Measurements from ENCODE around the gene RANBP3. TPM values are rescaled to one million over a fixed set of nuclear protein-coding genes. Genes with fewer than 3 reads are reported as not detected.

RANBP3 gene
- total and polyA plus RNA-seq, 2 of the 8 experiments (the other 6 are each of a cell fraction or from before 2014, with no cell fraction given) = 95.4 to 122 TPM

DNA sequence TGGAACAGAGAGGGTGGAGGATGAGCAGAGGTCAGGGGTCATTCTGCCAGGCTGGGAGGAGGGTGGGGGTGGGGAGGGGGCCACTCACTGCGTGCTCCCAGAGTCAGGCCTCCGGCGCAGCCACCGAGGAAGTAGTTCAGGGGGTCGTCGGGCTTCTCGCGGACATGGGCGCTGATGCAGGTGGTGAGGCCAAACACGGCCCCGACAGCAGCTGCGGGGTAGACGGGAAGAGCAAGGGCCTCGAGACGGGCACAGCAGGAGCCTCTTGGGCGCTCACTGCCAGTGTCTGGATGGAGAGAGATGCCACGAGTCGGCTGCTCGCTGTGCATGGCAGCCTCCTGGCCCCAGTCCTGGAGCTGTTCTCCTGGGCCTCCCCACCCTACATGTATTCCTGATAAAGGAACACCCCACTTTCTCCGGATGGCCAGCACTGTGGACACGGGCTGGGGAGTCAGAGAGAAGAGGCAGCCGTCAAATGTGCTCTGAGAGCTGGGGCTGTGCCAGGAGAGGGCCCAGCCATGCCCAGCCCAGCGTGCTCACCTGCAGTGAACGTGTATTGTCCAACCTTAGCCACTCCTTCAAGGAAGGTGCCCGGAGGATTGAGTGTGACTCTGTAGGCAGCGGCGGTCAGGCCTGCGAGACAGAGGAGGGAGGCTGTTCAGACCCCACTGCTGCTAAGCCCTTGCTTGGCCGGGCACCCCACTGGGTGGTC, 81.4 kb downstream of the RANBP3 start:
- Histone ChIP-seq H3K14ac (ENCODE audit: insufficient read length) (no peak overlapping the region), H3K79me2 (ENCODE audit: control insufficient read depth in 1 of 2, insufficient read depth in 2 of 2, low read length in 2 of 2) (peaks cover 0 to 22% of the 10 kb centered on the region in 2 experiments; a peak in 2 of 4 replicates), H2BK15ac (ENCODE audit: low read length) (no peak overlapping the region), H2BK20ac (ENCODE audit: low read length) (no peak overlapping the region), H3K4me3 (ENCODE audit: extremely low read depth in 1 of 4, insufficient read depth in 2 of 4, low read depth in 3 of 4, low read length in 4 of 4) (no peak overlapping the region), H2BK12ac (ENCODE audit: low read depth, low read length) (no peak overlapping the region), H3K56ac (replicated peaks; ENCODE audit: insufficient read length, low read depth, low read length) (no peak overlapping the region), H3K4me1 (replicated peaks in 1 of 4; ENCODE audit: control insufficient read depth in 3 of 4, insufficient read depth in 4 of 4, low read length in 3 of 4) (peaks cover 0 to 8% (median 4%) of the 10 kb centered on the region in 4 experiments; a peak in 5 of 7 replicates), H4K91ac (replicated peaks; ENCODE audit: insufficient read length, low read length) (no peak overlapping the region), H3K23me2 (ENCODE audit: low read depth, low read length) (no peaks in the 10 kb centered on the region), H3K9ac (replicated peaks in 1 of 4; ENCODE audit: extremely low read depth in 1 of 4, low read depth in 3 of 4, low read length in 3 of 4) (no peak overlapping the region), H3K36me3 (ENCODE audit: control insufficient read depth in 2 of 4, insufficient read depth in 4 of 4, low read length in 3 of 4) (peaks cover 0 to 16% (median 8%) of the 10 kb centered on the region in 4 experiments; a peak in 5 of 8 replicates), H3K23ac (ENCODE audit: insufficient read length) (no peak overlapping the region), H4K5ac (ENCODE audit: insufficient read length, low read depth, low read length) (no peak overlapping the region), H2BK5ac (ENCODE audit: low read depth, low read length) (no peak overlapping the region), H4K8ac (ENCODE audit: extremely low read depth, insufficient read depth, low read length) (no peak overlapping the region; the same call in 1 of the 2 replicates), H3K4ac (replicated peaks; ENCODE audit: insufficient read length, low read depth, low read length) (no peak overlapping the region), H2AK5ac (ENCODE audit: low read depth, low read length) (no peak overlapping the region), H3K4me2 (ENCODE audit: insufficient read depth in 1 of 2, low read depth in 2 of 2, low read length in 2 of 2) (no peak overlapping the region), H2BK120ac (replicated peaks; ENCODE audit: low read depth, low read length) (no peak overlapping the region), H3K79me1 (ENCODE audit: low read depth, low read length) (peaks cover 2% of the 10 kb centered on the region; the same call in 1 of the 2 replicates), H3K18ac (ENCODE audit: extremely low read depth, low read length) (no peak overlapping the region), H2AFZ (ENCODE audit: low read length) (no peak overlapping the region), H4K20me1 (replicated peaks in 1 of 2; ENCODE audit: control insufficient read depth in 1 of 2, insufficient read depth in 2 of 2, low read length in 2 of 2) (peaks cover 8 to 23% of the 10 kb centered on the region in 2 experiments), H3K9me3 (ENCODE audit: insufficient read depth in 2 of 2, low read depth in 1 of 2, low read length in 1 of 2) (no peaks in the 10 kb centered on the region), H3K27me3 (replicated peaks in 1 of 4; ENCODE audit: control insufficient read depth in 3 of 4, extremely low read depth in 1 of 4, insufficient read depth in 3 of 4, low read length in 3 of 4) (peaks cover 0 to 1% (median 0%) of the 10 kb centered on the region in 4 experiments; a peak in 2 of 7 replicates), H3K27ac (ENCODE audit: low read depth, low read length) (no peak overlapping the region; the same call in 1 of the 2 replicates)
- FAIRE-seq (no peak), DNase-seq (ENCODE audit: low read depth in 1 of 2, low spot score in 2 of 2) (no peak)
- no peak for TF ChIP-seq BCL11A (IDR thresholded peaks at IDR 0.05; ENCODE audit: low read depth in 2 of 2, low read length in 2 of 2)
- TF ChIP-seq CREB1 (IDR thresholded peaks at IDR 0.05) = no peak
- no peak for TF ChIP-seq YY1 (IDR thresholded peaks at IDR 0.05; ENCODE audit: low read depth, low read length)
- no peak for TF ChIP-seq GTF2F1 (IDR thresholded peaks at IDR 0.05; ENCODE audit: borderline replicate concordance, low read depth, low read length)
- TF ChIP-seq BACH1 (IDR thresholded peaks at IDR 0.05; ENCODE audit: low read length) = no peak
- TF ChIP-seq SP2 (IDR thresholded peaks at IDR 0.05; ENCODE audit: low read length) = no peak
- no peak for TF ChIP-seq RNF2 (IDR thresholded peaks at IDR 0.05; ENCODE audit: borderline replicate concordance, low read depth, low read length, missing control alignments, poor library complexity, severe bottlenecking)
- TF ChIP-seq SP4 (IDR thresholded peaks at IDR 0.05; ENCODE audit: low read length) = no peak
- WGBS, 2 experiments (ENCODE audit: extremely low coverage in 1 of 2, insufficient coverage in 1 of 2, insufficient read length in 1 of 2, insufficient replicate concordance in 2 of 2, low coverage in 1 of 2, low lambda C conversion rate in 2 of 2, missing lambda C conversion rate in 1 of 2) = 93% methylated on average over 27 of the region's 29 CpGs; no CpG with 5 or more reads in 1 of the 2 experiments
- POLR2A ChIA-PET (ENCODE audit: partially characterized antibody) = interaction anchor here (0.7 to 3.7 kb wide), 8 partner anchors 8 to 205 kb away, joined by 3 to 20 read pairs (median 4); no protein-coding TSS in a partner anchor
- CTCF ChIA-PET (ENCODE audit: partially characterized antibody) = interaction anchor here (0.9 to 1.8 kb wide), 9 partner anchors 11 to 1810 kb away, joined by 3 to 12 read pairs (median 4); partner anchors contain the start of gene NRTN

Data from H1 (cell line).